Colonic mucosa (tissue), 4 donors: Measurements from ENCODE around the gene TBC1D22A. TPM values are rescaled to one million over a fixed set of nuclear protein-coding genes. Genes with fewer than 3 reads are reported as not detected.

Experiments used
- DNase-seq: peaks from one replicate; pipeline ENCODE4 v3.0.0-alpha.2; 2020
- H3K27ac ChIP-seq: fragments of 200-600 bp; one replicate; pipeline ENCODE4 v1.8.0; 2021
- H3K27me3 ChIP-seq: fragments of 200-600 bp; one replicate; pipeline ENCODE4 v1.8.0; 2021
- H3K36me3 ChIP-seq: fragments of 200-600 bp; one replicate; pipeline ENCODE4 v1.8.0; 2021
- H3K4me1 ChIP-seq: fragments of 200-600 bp; one replicate; pipeline ENCODE4 v1.8.0; 2021; ENCODE audit warnings: mild to moderate bottlenecking
- H3K4me3 ChIP-seq: fragments of 200-600 bp; one replicate; pipeline ENCODE4 v1.8.0; 2021
- H3K9ac ChIP-seq, 2 donors: one replicate each; pipeline ENCODE4 v1.7.0; 2013; ENCODE audit warnings: control low read depth in 2 of 2, low read depth in 2 of 2, low read length in 2 of 2
- H3K9me3 ChIP-seq: fragments of 200-600 bp; one replicate; pipeline ENCODE4 v1.8.0; 2021
- CTCF ChIP-seq: fragments of 200-600 bp; IDR thresholded peaks from one replicate; pipeline ENCODE4 v1.8.0; 2022; ENCODE audit warnings: antibody characterized with exemption, mild to moderate bottlenecking
- intact Hi-C: fragments of 100-400 bp; cut with DNase I; formaldehyde crosslinking; loops from one replicate; pipeline ENCODE4 v1.14.1; 2022
- total RNA-seq, 2 donors: library from RNA; stranded (reverse); fragmentation: NEBNext Ultra II Directional in 1 of 2; extraction: Animal tissue kit (Norgen Biotek cat#: 25700) in 1 of 2; gene quantifications; one replicate each; pipeline ENCODE4 v1.2.1, GENCODE V29; 2021
- donor health status: healthy.
- donor health status: DM: no; HTN: no; CAD: no.
- donor health status: DM: no; HTN: no; CAD: no.

Gene TBC1D22A
- total RNA-seq, 2 donors from 2014 or later = 34.2 to 36.4 TPM

GRCh38 chr22:47008208-47008885 is 245.9 kb downstream of the TBC1D22A start:
- intact Hi-C loops = no loop called here
- no peak for DNase-seq
- H3K36me3 ChIP-seq = no peaks in the 10 kb centered on the region

GRCh38 chr22:47009304-47010101 is 247.1 kb downstream of the TBC1D22A start:
- no peak for TF ChIP-seq CTCF
- no peak overlapping the region for H3K27ac ChIP-seq
- no peak for DNase-seq

More at GRCh38 chr22:47008208-47008885, 245.9 kb downstream of the TBC1D22A start:
- no peaks in the 10 kb centered on the region for H3K27me3 ChIP-seq
- H3K4me3 ChIP-seq = no peak overlapping the region
- no peak overlapping the region for H3K27ac ChIP-seq
- TF ChIP-seq CTCF = no peak
- H3K9ac ChIP-seq = no peak overlapping the region
- H3K4me1 ChIP-seq = peaks cover 3% of the 10 kb centered on the region
- H3K9me3 ChIP-seq = no peaks in the 10 kb centered on the region

GRCh38 chr22:47010211-47010610 is 247.8 kb downstream of the TBC1D22A start:
- H3K9me3 ChIP-seq = no peaks in the 10 kb centered on the region
- no peaks in the 10 kb centered on the region for H3K27me3 ChIP-seq
- H3K27ac ChIP-seq = no peak overlapping the region
- TF ChIP-seq CTCF = no peak
- H3K9ac ChIP-seq = no peak overlapping the region
- peak; percentile 61 for DNase-seq
- intact Hi-C loops = no loop called here
- peaks cover 3% of the 10 kb centered on the region for H3K4me1 ChIP-seq
- no peaks in the 10 kb centered on the region for H3K36me3 ChIP-seq
- no peak overlapping the region for H3K4me3 ChIP-seq

More at GRCh38 chr22:47009304-47010101, 247.1 kb downstream of the TBC1D22A start:
- Histone ChIP-seq H3K9ac (no peak overlapping the region), H3K4me1 (peaks cover 3% of the 10 kb centered on the region), H3K36me3 (no peaks in the 10 kb centered on the region), H3K9me3 (no peaks in the 10 kb centered on the region), H3K4me3 (no peak overlapping the region), H3K27me3 (no peaks in the 10 kb centered on the region)
- intact Hi-C loops = no loop called here

- DNase-seq = no peak
These were observed 248.8 kb downstream of the TBC1D22A start for GRCh38 chr22:47011131-47011858.

More at GRCh38 chr22:47011131-47011858, 248.8 kb downstream of the TBC1D22A start:
- Histone ChIP-seq H3K36me3 (no peaks in the 10 kb centered on the region), H3K9ac (no peak overlapping the region), H3K9me3 (no peaks in the 10 kb centered on the region), H3K27ac (no peak overlapping the region), H3K4me1 (peaks cover 3% of the 10 kb centered on the region), H3K4me3 (no peak overlapping the region), H3K27me3 (no peaks in the 10 kb centered on the region)
- no peak for TF ChIP-seq CTCF
- intact Hi-C loops = no loop called here
